Bronchial smooth muscle cell (primary cell): ENCODE data around the gene SLC19A3. TPM values are rescaled to one million over a fixed set of nuclear protein-coding genes. Genes with fewer than 3 reads are reported as not detected.

ENCODE experiments used
- total RNA-seq: library from RNA; depleted of rRNA; stranded (reverse); fragments of >200 nt; gene quantifications from 2 replicates; pipeline ENCODE4 v1.2.1, GENCODE V29; 2014

Gene SLC19A3
- under 0.01 and 0.16 TPM in 2 replicates for total RNA-seq

DNA sequence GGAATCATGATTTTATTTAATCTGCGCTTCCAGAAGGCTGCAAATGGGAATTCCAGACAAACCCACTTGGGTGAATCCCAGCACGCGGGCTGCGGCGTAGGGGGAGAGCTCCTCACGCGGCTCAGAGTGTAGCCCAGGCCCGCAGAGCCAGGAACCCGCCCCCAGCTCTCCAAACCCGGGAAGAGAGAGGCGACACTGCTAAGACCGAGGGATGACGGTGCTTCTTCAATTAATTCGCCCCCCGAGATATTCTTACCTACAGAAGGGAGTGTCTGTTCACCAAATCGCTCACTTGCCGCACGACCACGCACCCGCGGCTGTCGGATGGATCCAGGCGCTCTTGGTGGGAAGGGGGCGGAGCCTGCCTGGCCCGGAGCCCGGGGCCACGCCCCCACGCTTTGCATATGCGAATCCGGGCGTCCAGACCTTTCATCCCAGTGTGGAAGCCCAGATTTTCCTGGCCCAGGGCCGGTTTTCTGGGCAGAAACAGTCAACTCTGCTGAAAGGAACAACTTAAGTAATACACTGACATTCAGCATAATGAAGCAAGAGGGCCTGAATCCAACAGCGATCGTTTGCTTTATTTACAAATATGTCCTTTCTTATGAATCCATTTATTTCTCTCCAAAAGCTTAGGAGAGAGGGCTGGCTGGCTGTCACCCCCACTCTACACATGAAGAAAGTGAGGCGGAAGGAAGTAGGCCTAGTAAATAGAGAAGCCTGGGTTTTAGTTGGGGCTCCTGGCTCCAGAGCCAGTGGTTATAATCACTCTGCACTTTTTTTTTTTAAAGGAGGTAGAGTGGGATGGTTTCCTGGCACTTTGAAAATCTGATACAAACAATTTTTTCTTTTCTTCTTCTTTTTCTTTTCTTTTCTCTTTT lies at the start of gene SLC19A3:
Gene SLC19A3 (minus strand): TSS at position 342 of the 881 bp plus-strand sequence. CDS start 15,710 bp downstream, outside the sequence.

DNA sequence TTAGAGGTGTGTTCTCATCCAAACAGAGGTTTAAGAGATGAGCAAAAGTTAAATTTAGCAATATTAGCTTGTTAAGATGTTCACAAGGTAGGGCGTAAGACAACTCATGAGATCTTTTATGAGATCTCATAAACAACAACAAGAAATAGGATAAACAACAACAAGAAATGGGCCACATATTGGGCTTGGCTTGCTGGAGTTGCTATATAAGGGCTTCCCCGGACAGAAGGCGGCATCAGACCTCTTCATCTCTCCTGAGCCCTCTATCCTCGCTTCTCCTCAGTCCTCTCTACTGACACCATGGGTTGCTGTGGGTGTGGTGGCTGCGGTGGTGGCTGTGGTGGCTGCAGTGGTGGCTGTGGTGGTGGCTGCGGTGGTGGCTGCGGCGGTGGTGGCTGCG lies 27.8 kb upstream of the SLC19A3 start, which contains the start of gene SCYGR8:
Gene SCYGR8 (plus strand): TSS at position 301 of the 400 bp plus-strand sequence. CDS start 0 bp downstream, at position 301.

DNA sequence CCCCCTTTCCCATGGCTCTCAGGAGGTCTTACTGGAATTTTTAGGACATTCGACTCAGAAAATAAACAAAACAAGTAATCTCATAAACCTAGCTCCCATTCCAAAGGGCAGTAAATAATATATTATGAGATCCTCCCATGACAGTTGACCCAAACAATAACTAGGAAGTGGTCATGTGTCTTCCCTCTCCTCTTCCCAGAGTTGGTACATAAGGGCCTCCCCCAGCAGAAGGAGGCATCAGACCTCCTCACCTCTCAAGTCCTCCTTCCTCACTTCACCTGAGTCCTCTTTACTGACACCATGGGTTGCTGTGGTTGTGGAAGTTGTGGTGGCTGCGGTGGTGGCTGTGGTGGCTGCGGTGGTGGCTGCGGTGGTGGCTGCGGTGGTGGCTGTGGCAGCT lies 10.2 kb upstream of the SLC19A3 start, which contains the start of gene SCYGR7:
Gene SCYGR7 (plus strand): TSS at position 301 of the 400 bp plus-strand sequence. CDS start 0 bp downstream, at position 301.

DNA sequence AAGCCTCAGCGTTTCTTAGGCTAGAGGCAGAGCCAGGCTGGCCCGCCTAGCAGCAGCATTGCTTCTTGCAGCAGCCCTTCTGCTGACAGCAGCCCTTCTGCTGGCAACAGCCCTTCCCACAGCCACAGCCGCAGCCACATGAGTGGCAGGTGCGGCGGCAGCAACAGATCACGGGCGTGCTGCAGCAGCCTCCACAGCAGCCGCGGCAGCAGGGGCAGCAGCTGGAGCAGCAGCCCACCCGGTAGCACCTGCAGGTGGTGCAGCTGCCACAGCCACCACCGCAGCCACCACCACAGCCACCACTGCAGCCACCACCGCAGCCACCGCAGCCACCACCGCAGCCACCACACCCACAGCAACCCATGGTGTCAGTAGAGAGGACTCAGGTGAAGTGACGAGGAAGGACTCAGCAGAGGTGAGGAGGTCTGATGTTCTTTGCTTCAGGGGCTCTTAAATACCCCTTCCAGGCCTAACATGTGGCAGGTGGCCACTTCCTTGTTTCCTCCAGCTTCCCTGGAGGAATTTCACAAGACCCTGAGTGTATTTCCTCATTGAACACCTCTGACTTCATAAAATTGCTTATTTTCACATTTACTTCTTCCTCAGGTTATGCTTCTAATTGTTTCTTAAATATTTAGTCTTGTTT lies 6.7 kb upstream of the SLC19A3 start, which contains the start of gene SCYGR6:
Gene SCYGR6 (minus strand): TSS at position 364 of the 646 bp plus-strand sequence. CDS start 0 bp downstream, at position 364.

DNA sequence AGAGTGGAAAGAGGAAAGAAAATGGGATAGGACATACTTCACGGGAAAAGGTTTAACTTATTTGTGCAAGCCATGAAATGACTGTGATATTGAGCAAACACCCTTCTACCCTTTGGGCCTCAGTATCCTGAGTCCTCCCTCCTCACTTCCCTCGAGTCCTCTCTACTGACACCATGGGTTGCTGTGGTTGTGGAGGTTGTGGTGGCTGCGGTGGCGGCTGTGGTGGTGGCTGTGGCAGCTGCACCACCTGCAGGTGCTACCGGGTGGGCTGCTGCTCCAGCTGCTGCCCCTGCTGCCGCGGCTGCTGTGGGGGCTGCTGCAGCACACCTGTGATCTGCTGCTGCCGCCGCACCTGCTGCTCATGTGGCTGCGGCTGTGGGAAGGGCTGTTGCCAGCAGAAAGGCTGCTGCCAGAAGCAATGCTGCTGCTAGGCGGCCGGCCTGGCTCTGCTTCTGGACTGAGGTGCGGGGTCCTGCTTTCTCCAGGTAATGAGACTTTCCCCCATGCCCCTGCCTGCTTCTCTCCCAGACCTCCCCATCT lies 51.1 kb downstream of the SLC19A3 start, which contains the start of gene SCYGR5:
Gene SCYGR5 (plus strand): TSS at position 174 of the 540 bp plus-strand sequence. CDS start 0 bp downstream, at position 174.

Other genes starting within 250 kb of the SLC19A3 start
- gene AGFG1, start 245.9 kb downstream of the SLC19A3 start, total RNA-seq: 14.3 and 24.6 TPM in 2 replicates
- not detected in 2 replicates for gene SCYGR2, start 119.1 kb downstream of the SLC19A3 start, total RNA-seq
- not detected in 2 replicates for gene SCYGR3, start 103.2 kb downstream of the SLC19A3 start, total RNA-seq
- gene SCYGR4, start 100.5 kb downstream of the SLC19A3 start, total RNA-seq: not detected in 2 replicates
- gene SCYGR5, start 51.2 kb downstream of the SLC19A3 start, total RNA-seq: not detected in 2 replicates
- not detected in 2 replicates for gene SCYGR6, start 6.7 kb upstream of the SLC19A3 start, total RNA-seq
- gene SCYGR7, start 10.3 kb upstream of the SLC19A3 start, total RNA-seq: not detected in 2 replicates
- not detected in 2 replicates for gene SCYGR8, start 27.9 kb upstream of the SLC19A3 start, total RNA-seq
- gene CCL20, start 95.8 kb upstream of the SLC19A3 start, total RNA-seq: not detected in 2 replicates
- 0.16 TPM in 1 of 2 replicates, not detected in the other for gene DAW1, start 153.6 kb upstream of the SLC19A3 start, total RNA-seq